HUES64 (cell line): ENCODE measurements around the gene HCK.
A peak's percentile ranks its signal among the peaks of the same experiment; 100 is the strongest.

Experiments
- H3K27ac ChIP-seq: 2 replicates; pipeline ENCODE4 v1.7.0; 2013; ENCODE audit warnings: low read depth, low read length, inconsistent platforms
- H3K27me3 ChIP-seq: 2 replicates; pipeline ENCODE4 v1.6.1; 2013; ENCODE audit warnings: mild to moderate bottlenecking, low read length; ENCODE audit not compliant: insufficient read depth
- H3K36me3 ChIP-seq: 2 replicates; pipeline ENCODE4 v1.6.1; 2013; ENCODE audit warnings: mild to moderate bottlenecking, low read length; ENCODE audit not compliant: insufficient read depth
- H3K4me1 ChIP-seq: 2 replicates; pipeline ENCODE4 v1.6.1; 2013; ENCODE audit warnings: mild to moderate bottlenecking, low read length, moderate library complexity; ENCODE audit not compliant: insufficient read depth
- H3K4me3 ChIP-seq: 2 replicates; pipeline ENCODE4 v1.5.1; 2013; ENCODE audit warnings: mild to moderate bottlenecking, low read length, moderate library complexity
- H3K9ac ChIP-seq: 2 replicates; pipeline ENCODE4 v1.6.1; 2013; ENCODE audit warnings: mild to moderate bottlenecking, low read depth, low read length
- H3K9me3 ChIP-seq: 2 replicates; pipeline ENCODE4 v1.6.1; 2013; ENCODE audit warnings: low read depth, low read length; ENCODE audit not compliant: insufficient read depth
- WGBS: fragments of 150-250, 120-280 bp; methylation state at CpG from one replicate; pipeline ENCODE4 v1.1.7; 2013; ENCODE audit warnings: missing lambda C conversion rate; 5-methylcytosine and 5-hydroxymethylcytosine counted together

Gene HCK

DNA sequence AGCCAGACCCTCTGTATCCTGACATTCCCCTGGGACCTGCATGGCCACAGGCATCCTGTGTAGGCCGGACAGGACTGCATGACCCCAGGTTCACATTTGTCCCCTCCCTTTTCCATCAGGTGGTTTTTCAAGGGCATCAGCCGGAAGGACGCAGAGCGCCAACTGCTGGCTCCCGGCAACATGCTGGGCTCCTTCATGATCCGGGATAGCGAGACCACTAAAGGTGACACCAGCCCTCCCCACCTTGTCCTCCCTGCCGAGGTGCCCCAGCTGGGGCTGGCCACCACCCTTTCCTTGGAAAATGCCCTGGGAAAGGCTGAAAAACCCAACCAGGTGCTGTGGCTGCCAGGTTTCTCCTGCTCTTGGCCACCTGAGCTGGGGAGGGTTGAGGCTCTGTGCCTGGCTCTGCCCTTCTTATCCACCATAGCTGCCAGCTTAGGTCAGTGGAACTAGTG lies 27.6 kb downstream of the HCK start:
- H3K4me1 ChIP-seq, result no peaks in the 10 kb centered on the region
- H3K27me3 ChIP-seq, result no peaks in the 10 kb centered on the region

DNA sequence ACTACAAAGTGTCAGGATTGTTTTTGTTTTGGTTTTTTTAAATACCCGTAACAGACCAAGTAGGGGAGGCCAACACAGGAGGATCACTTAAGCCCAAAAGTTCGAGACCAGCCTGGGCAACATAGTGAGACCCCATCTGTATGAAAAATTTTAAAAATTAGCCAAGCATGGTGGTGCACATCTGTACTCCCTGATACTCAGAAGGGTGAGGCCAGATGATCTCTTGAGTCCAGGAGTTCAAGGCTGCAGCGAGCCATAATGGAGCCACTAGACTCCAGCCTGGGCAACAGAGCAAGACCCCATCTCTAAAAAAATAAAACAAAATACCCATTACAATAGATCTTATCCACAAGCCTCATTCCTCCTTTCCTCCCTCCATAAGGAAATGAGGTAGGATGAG lies 28.7 kb downstream of the HCK start:
- no peak overlapping the region for H3K9ac ChIP-seq
- H3K9me3 ChIP-seq, result no peaks in the 10 kb centered on the region
- no peaks in the 10 kb centered on the region for H3K4me1 ChIP-seq
- H3K27me3 ChIP-seq, result no peaks in the 10 kb centered on the region
- WGBS, result 94% methylated on average over 2 of the region's 3 CpGs
- H3K27ac ChIP-seq, result no peak overlapping the region
- H3K4me3 ChIP-seq, result no peak overlapping the region
- no peaks in the 10 kb centered on the region for H3K36me3 ChIP-seq

More for the DNA sequence above, 27.6 kb downstream of the HCK start:
- Histone ChIP-seq H3K4me3 (no peak overlapping the region), H3K36me3 (no peaks in the 10 kb centered on the region), H3K27ac (no peak overlapping the region), H3K9me3 (no peaks in the 10 kb centered on the region), H3K9ac (no peak overlapping the region)
- WGBS, result 78% methylated on average over 8 of the region's 8 CpGs

DNA sequence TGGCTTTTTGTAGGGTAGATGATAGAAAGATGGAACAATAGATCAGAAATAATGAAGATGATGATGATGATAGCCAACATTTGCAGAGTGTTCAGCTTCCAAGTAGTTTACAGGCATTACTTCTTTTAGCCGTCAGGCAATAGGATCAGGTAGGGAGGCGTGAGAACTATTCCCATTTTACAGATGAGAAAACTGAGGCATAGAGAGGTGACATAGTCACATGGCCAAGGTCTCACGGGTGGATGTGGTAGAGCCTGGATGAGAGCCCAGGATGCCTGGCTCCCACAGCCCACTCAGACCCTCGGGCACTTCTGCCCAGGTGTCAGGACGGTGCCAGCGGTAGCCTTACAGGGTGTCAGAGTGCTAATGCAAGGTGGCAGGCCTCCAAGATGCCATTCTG lies 31.4 kb downstream of the HCK start:
- Histone ChIP-seq H3K36me3 (no peaks in the 10 kb centered on the region), H3K4me3 (no peak overlapping the region), H3K9me3 (no peaks in the 10 kb centered on the region), H3K4me1 (no peaks in the 10 kb centered on the region), H3K27me3 (no peaks in the 10 kb centered on the region), H3K27ac (no peak overlapping the region), H3K9ac (no peak overlapping the region)
- WGBS, result 89% methylated on average over 6 of the region's 6 CpGs

DNA sequence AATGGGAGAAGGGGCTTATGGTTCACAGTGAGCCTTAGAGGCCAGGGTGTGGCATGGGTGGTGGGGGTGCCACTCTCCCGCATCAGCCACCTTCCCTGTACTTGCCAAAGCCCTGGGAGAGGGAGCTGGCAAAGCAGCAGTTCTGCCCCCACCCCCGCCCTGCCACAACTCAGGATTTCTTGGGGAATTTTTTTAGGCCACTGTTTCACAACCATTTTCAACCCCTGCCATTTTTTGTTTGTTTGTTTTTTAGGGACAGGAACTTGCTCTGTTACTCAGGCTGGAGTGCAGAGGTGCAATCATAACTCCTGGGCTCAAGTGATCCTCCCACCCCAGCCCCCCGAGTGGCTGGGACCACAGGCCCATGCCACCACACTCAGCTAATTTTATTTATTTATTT lies 35.0 kb downstream of the HCK start:
- no peaks in the 10 kb centered on the region for H3K36me3 ChIP-seq
- no peak overlapping the region for H3K4me3 ChIP-seq
- H3K9ac ChIP-seq, result no peak overlapping the region
- H3K9me3 ChIP-seq, result no peaks in the 10 kb centered on the region
- WGBS, result 98% methylated on average over 3 of the region's 3 CpGs
- no peak overlapping the region for H3K27ac ChIP-seq
- peaks cover 27% of the 10 kb centered on the region for H3K4me1 ChIP-seq
- H3K27me3 ChIP-seq, result no peaks in the 10 kb centered on the region

DNA sequence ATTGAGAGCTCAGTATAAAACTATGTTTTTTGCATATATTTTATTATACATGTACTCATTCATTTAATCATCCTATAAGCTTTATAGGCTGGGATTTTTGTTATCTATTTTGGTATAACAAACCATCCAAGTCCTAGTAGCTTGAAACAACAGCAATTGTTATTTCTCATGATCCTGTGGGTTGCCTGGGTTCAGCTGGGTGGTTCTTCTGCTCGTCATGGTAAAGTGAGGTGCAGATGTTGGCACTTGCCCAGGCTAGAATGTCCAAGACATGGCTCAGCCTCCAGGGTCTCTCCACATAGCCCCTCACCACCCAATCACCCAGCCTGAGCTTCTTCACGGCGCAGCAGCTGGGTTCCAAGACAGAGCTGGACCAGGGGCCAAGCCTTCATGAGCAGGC lies 36.7 kb downstream of the HCK start:
- Histone ChIP-seq H3K9ac (no peak overlapping the region), H3K27ac (peak overlapping the region; percentile 82; the same call in 1 of the 2 replicates), H3K9me3 (no peaks in the 10 kb centered on the region), H3K4me3 (no peak overlapping the region), H3K36me3 (no peaks in the 10 kb centered on the region), H3K27me3 (no peaks in the 10 kb centered on the region), H3K4me1 (peaks cover 27% of the 10 kb centered on the region)
- WGBS, result 95% methylated on average over 3 of the region's 3 CpGs

DNA sequence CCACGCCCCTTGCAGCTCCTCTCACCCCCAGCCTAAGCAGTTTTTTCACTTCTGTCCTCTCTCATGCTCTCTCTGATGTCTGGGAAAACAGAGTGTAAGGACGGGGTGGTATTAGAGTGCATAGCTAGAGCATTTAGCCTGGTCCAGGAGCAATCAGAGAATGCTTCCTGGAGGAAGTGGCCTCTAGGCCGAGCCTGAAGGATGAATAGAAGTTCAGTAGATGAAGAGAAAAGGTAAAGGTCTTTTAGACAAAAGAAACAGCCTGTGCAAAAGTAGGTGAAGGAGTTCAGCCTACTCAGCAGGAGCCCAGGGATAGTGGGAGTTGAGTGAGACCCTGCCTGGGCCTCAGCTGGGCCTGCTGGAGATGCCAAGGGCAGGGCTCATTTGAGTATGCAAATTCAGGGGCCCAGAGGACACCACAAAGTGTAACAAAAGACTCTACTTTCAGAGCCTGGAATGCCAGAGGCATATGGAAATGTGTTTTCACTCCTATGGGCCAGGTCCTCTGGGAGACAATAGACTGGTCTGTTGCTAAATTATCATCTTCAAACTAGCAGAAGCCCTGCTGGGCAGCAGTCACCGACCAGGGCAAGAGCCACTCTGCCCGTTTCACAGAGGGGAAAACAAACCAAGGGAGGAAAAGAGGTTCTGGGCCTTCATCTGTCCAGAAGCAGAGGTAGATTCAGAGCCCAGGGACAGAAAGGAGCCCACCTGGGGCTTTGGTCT lies 37.8 kb downstream of the HCK start:
- Histone ChIP-seq H3K9me3 (no peaks in the 10 kb centered on the region), H3K27me3 (no peaks in the 10 kb centered on the region), H3K27ac (peak overlapping the region; percentile 91), H3K9ac (peak overlapping the region; percentile 14; the same call in 1 of the 2 replicates), H3K4me1 (peaks cover 27% of the 10 kb centered on the region), H3K36me3 (no peaks in the 10 kb centered on the region), H3K4me3 (no peak overlapping the region)
- WGBS, result 23% methylated on average over 5 of the region's 5 CpGs

DNA sequence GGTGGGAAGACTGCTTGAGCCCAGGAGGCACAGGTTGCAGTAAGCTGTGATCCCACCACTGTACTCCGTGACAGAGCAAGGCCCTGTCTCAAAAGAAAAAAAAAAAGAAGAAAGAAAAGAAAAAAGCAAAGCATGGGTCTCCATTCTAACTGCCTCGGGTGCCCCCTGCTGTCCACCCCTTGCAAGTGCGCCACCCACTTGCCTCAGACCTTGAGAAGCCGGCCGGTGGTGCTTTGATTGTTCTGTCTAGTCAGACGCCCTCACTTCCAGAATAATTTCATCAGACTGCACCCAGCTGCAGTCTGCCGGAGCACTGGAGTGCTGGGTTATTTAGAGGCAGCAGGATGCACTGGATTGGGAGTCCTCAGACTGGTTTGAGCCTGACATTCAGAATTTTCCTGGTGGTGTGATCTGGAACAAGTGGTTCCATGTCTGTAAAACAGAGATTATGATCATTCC lies 39.9 kb downstream of the HCK start:
- H3K27me3 ChIP-seq, result no peaks in the 10 kb centered on the region
- H3K9me3 ChIP-seq, result no peaks in the 10 kb centered on the region
- H3K4me3 ChIP-seq, result no peak overlapping the region
- no peak overlapping the region for H3K27ac ChIP-seq
- peaks cover 27% of the 10 kb centered on the region for H3K4me1 ChIP-seq
- WGBS, result 10% methylated on average over 7 of the region's 7 CpGs
- no peaks in the 10 kb centered on the region for H3K36me3 ChIP-seq
- H3K9ac ChIP-seq, result no peak overlapping the region

DNA sequence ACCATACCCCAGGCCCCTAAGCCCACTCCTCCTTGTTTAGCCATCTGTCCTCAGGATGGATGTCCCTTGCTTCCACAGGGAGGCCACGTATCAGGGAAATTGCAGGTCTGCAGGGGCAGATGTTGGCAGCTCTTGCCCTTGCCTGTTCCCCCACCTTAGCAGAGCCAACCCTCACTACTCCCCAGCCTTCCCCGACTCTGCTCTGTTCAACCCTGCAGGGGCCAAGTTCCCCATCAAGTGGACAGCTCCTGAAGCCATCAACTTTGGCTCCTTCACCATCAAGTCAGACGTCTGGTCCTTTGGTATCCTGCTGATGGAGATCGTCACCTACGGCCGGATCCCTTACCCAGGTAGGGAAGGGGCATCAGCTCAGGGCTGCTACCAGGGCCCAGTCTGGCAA lies 46.7 kb downstream of the HCK start:
- Histone ChIP-seq H3K9me3 (no peaks in the 10 kb centered on the region), H3K36me3 (no peaks in the 10 kb centered on the region), H3K4me3 (no peak overlapping the region), H3K4me1 (no peaks in the 10 kb centered on the region), H3K27me3 (peaks cover 9% of the 10 kb centered on the region), H3K9ac (no peak overlapping the region), H3K27ac (no peak overlapping the region)
- 82% methylated on average over 6 of the region's 6 CpGs for WGBS

DNA sequence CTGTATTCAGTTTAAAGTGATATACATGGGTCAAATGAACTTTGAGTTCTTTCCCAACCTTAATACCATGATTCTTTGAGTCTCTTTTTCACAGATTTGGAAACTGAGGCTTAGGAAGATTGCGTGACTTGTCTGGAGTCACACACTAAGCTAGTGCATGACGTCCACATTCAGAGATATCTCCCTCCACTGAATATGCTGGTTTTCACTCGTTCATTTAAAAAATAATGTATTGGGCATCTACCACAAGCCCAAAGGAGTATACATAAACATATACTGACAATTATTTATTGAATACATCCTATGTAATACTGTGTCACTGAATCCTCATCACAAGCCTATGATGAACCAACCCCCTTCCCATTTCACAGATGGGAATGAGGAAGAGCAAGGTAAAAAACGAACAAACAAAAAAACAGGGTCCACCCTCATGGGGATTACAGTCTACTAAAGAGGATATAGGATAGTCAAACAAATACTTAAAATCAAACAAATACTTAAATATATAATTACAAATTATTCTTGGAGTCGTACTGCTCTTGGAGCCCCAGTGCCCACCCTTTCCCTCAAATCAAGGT lies 56.9 kb downstream of the HCK start:
- Histone ChIP-seq H3K36me3 (peaks cover 6% of the 10 kb centered on the region; the same call in 1 of the 2 replicates), H3K9me3 (no peaks in the 10 kb centered on the region), H3K4me3 (peak overlapping the region; percentile 71), H3K9ac (peak overlapping the region; percentile 96; the same call in 1 of the 2 replicates), H3K27ac (no peak overlapping the region), H3K4me1 (peaks cover 9% of the 10 kb centered on the region), H3K27me3 (no peaks in the 10 kb centered on the region)
- WGBS, result 73% methylated on average over 4 of the region's 5 CpGs

DNA sequence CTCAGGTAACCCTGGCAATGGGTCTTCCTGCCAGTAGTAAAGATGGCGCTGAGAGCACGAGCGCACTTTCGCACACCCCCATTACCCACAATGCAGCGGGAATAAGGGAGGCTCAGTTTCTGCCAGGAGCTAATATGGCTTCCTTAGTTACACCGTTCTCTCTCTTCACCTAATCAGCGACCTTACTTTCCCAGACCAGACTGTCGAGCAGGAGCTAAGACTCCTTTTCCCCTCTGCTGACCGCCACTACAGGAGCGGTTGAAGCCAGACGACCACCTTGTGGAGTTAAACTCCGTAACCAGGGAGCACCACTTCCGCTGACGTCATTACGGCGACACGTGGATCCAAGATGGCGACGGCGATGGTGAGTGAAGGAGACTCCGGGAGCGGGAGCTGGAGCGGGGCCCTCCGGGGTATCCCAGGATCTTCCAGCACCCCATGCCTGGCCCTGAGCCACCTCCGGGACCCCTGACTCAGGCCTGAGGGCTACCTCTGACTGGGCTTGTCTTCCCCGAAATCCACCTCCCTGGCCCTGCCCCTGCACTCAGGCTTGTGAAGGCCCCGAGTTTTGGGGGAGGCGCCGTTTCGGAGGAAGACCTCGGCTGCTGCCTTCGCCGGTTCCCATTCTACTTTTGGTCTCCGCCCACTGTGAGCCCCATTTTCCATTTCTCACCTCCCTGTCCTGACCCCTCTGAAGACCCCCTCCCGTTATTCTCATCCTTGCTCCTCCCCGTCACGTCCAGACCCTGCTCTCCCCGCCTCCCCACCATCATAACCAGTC lies 57.5 kb downstream of the HCK start, which contains the start of gene TM9SF4:
TSS of gene TM9SF4 (plus strand) at position 323 of the 781 bp plus-strand sequence. CDS start at position 350, 27 bp downstream.
- H3K27ac ChIP-seq, result peak within 1 kb of the TSS; percentile 92
- 0% methylated on average over 38 of the region's 38 CpGs for WGBS
- H3K27me3 ChIP-seq, result no peaks in the 10 kb centered on the region
- H3K4me3 ChIP-seq, result peak within 1 kb of the TSS; percentile 71
- H3K9me3 ChIP-seq, result no peaks in the 10 kb centered on the region
- H3K36me3 ChIP-seq, result peaks cover 6% of the 10 kb centered on the region; the same call in 1 of the 2 replicates
- peaks cover 9% of the 10 kb centered on the region for H3K4me1 ChIP-seq
- peak within 1 kb of the TSS; percentile 96 for H3K9ac ChIP-seq

DNA sequence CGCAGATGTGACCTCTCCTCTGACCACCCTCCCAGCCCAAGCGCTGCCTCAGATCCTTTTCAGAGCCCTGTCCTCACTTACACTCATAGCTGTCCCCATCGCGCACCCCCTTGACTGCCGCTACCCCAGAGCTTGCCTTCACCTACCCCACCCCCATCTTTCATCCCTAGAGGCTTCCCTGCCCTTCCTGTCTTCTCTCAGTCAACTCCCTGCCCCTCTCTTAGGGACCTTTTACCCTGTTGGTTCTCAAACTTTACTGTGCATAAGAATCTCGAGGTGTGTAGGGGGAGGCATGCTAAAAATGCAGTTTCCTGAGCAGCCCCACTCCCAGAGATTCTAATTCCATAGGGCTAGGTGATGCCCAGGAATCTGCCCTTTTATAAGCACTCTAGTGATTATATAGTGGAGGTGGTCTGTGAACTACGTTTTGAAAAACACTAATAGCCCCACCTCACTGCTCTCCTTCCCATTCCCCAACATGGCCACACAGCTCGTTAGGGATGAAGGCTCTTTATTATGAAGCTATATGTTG lies 58.2 kb downstream of the HCK start:
- Histone ChIP-seq H3K27ac (peak overlapping the region; percentile 92), H3K9me3 (no peaks in the 10 kb centered on the region), H3K36me3 (peaks cover 8% of the 10 kb centered on the region; the same call in 1 of the 2 replicates), H3K9ac (peak overlapping the region; percentile 96), H3K4me3 (peak overlapping the region; percentile 71), H3K4me1 (peaks cover 9% of the 10 kb centered on the region), H3K27me3 (no peaks in the 10 kb centered on the region)
- WGBS, result 9% methylated on average over 7 of the region's 8 CpGs
